HEK293 (cell line): Measurements from ENCODE around the gene RTN1.

Experiments used
- CTCF ChIA-PET: fragments of 350-600 bp; formaldehyde crosslinking; extraction: SDS; loops from one replicate; lab custom pipeline; 2021; ENCODE audit warnings: antibody characterized with exemption; lab: Yijun Ruan, JAX
- POLR2A ChIA-PET: fragments of 300-600 bp; formaldehyde crosslinking; extraction: SDS; loops from one replicate; lab custom pipeline; 2020; ENCODE audit warnings: antibody characterized with exemption, inconsistent platforms; lab: Yijun Ruan, JAX
- H3K27ac ChIP-seq: fragments of 200-500 bp; sonication (Bioruptor generic); 2 replicates; pipeline ENCODE4 v1.5.1; 2014; ENCODE audit warnings: low read depth, low read length, control low read depth, inconsistent platforms; ENCODE audit errors: extremely low read depth
- H3K36me3 ChIP-seq, 2 experiments: fragments of 200-500 bp in 1 of 2; sonication (Bioruptor generic) in 1 of 2; 1 replicate in 1 of 2; 2 replicates in 1 of 2; pipeline ENCODE4 v1.5.1; 2014 to 2017; ENCODE audit warnings: inconsistent platforms in 2 of 2, low read length in 2 of 2; ENCODE audit not compliant: control insufficient read depth in 2 of 2, insufficient read depth in 1 of 2
- H3K4me1 ChIP-seq: fragments of 200-500 bp; sonication (Bioruptor generic); 2 replicates; pipeline ENCODE4 v1.5.1; 2014; ENCODE audit warnings: mild to moderate bottlenecking, low read length, inconsistent platforms; ENCODE audit not compliant: control insufficient read depth, insufficient read depth
- H3K4me3 ChIP-seq: 2 replicates; pipeline ENCODE4 v1.5.1; 2011; ENCODE audit warnings: low read depth, mild to moderate bottlenecking, control low read depth, low read length, moderate library complexity
- H3K9me3 ChIP-seq: fragments of 200-500 bp; sonication (Bioruptor generic); 2 replicates; pipeline ENCODE4 v1.5.1; 2014; ENCODE audit warnings: low read depth, low read length, inconsistent platforms; ENCODE audit not compliant: control insufficient read depth, insufficient read depth
- BCL11B ChIP-seq: fragments of 450-650 bp; formaldehyde crosslinking; IDR thresholded peaks from 2 replicates; pipeline ENCODE4 v1.5.1; 2016; ENCODE audit warnings: low read depth, missing biosample characterization, missing genetic modification characterization
- HIC1 ChIP-seq: fragments of 450-650 bp; formaldehyde crosslinking; IDR thresholded peaks from 2 replicates; pipeline ENCODE4 v1.5.1; 2016; ENCODE audit warnings: missing biosample characterization, missing genetic modification characterization
- HOXD13 ChIP-seq: sonication (generic); formaldehyde crosslinking; IDR thresholded peaks from 2 replicates; pipeline ENCODE4 v1.8.0; 2022; ENCODE audit warnings: missing genetic modification reagents, borderline replicate concordance
- KLF17 ChIP-seq: fragments of 450-650 bp; formaldehyde crosslinking; IDR thresholded peaks from 2 replicates; pipeline ENCODE4 v1.5.1; 2016; ENCODE audit warnings: missing biosample characterization, missing genetic modification characterization
- MYNN ChIP-seq: fragments of 450-650 bp; formaldehyde crosslinking; IDR thresholded peaks from 2 replicates; pipeline ENCODE4 v1.5.1; 2016; ENCODE audit warnings: missing biosample characterization, missing genetic modification characterization, borderline replicate concordance
- PRDM2 ChIP-seq: fragments of 450-650 bp; formaldehyde crosslinking; IDR thresholded peaks from 2 replicates; pipeline ENCODE4 v1.5.1; 2016; ENCODE audit warnings: missing biosample characterization, missing genetic modification characterization, borderline replicate concordance
- SETDB1 ChIP-seq: IDR thresholded peaks from one replicate; pipeline ENCODE4 v1.6.1; 2017; ENCODE audit warnings: mild to moderate bottlenecking, low read length, moderate library complexity, mixed read lengths; ENCODE audit not compliant: insufficient read length
- ZBTB44 ChIP-seq: fragments of 450-650 bp; IDR thresholded peaks from 2 replicates; pipeline ENCODE4 v1.5.1; 2018; ENCODE audit warnings: missing biosample characterization, mild to moderate bottlenecking, missing genetic modification characterization
- ZFP37 ChIP-seq: fragments of 450-650 bp; formaldehyde crosslinking; IDR thresholded peaks from 2 replicates; pipeline ENCODE4 v1.5.1; 2016; ENCODE audit warnings: missing biosample characterization, missing genetic modification characterization
- ZNF155 ChIP-seq: fragments of 450-650 bp; formaldehyde crosslinking; IDR thresholded peaks from 2 replicates; pipeline ENCODE4 v1.5.1; 2016; ENCODE audit warnings: missing biosample characterization, missing genetic modification characterization
- ZNF174 ChIP-seq: fragments of 450-650 bp; formaldehyde crosslinking; IDR thresholded peaks from 2 replicates; pipeline ENCODE4 v1.5.0; 2017; ENCODE audit warnings: missing biosample characterization, mild to moderate bottlenecking, missing genetic modification characterization
- ZNF19 ChIP-seq: fragments of 450-650 bp; formaldehyde crosslinking; IDR thresholded peaks from 2 replicates; pipeline ENCODE4; 2016; ENCODE audit warnings: missing biosample characterization, missing genetic modification characterization, low read depth
- ZNF37A ChIP-seq: fragments of 450-650 bp; IDR thresholded peaks from 2 replicates; pipeline ENCODE4 v1.5.1; 2018; ENCODE audit warnings: missing biosample characterization, missing genetic modification characterization
- ZNF473 ChIP-seq: fragments of 450-650 bp; formaldehyde crosslinking; IDR thresholded peaks from 2 replicates; pipeline ENCODE4 v1.5.1; 2017; ENCODE audit warnings: missing biosample characterization, missing genetic modification characterization
- ZNF501 ChIP-seq: fragments of 450-650 bp; formaldehyde crosslinking; IDR thresholded peaks from 2 replicates; pipeline ENCODE4 v1.5.1; 2016; ENCODE audit warnings: missing biosample characterization, missing genetic modification characterization
- ZNF621 ChIP-seq: fragments of 450-650 bp; formaldehyde crosslinking; IDR thresholded peaks from 2 replicates; pipeline ENCODE4 v1.5.1; 2017; ENCODE audit warnings: missing biosample characterization, missing genetic modification characterization
- ZNF837 ChIP-seq: fragments of 450-650 bp; formaldehyde crosslinking; IDR thresholded peaks from 2 replicates; pipeline ENCODE4 v1.5.1; 2016; ENCODE audit warnings: missing biosample characterization, missing genetic modification characterization
- ZSCAN4 ChIP-seq: fragments of 450-650 bp; formaldehyde crosslinking; IDR thresholded peaks from 2 replicates; pipeline ENCODE4 v1.5.1; 2017; ENCODE audit warnings: missing biosample characterization, missing genetic modification characterization

The RTN1 gene

GRCh38 chr14:59829469-59830337, 40.9 kb downstream of the RTN1 start (continued):
- TF ChIP-seq SETDB1: no peak

- no peak overlapping the region for H3K4me3 ChIP-seq
- TF ChIP-seq ZNF155 (tag by site-specific recombination) (no peak), ZNF621 (tag by site-specific recombination) (no peak), KLF17 (tag by site-specific recombination) (no peak), ZNF473 (tag by site-specific recombination) (no peak), PRDM2 (tag by site-specific recombination) (no peak), ZNF37A (tag by site-specific recombination) (no peak), ZNF501 (tag by site-specific recombination) (no peak), ZNF19 (tag by site-specific recombination) (no peak), ZNF174 (tag by site-specific recombination) (no peak), BCL11B (tag by site-specific recombination) (no peak), ZSCAN4 (tag by site-specific recombination) (no peak), HIC1 (tag by site-specific recombination) (no peak), HOXD13 (CRISPR knock-in tag) (no peak), MYNN (tag by site-specific recombination) (no peak), ZNF837 (tag by site-specific recombination) (no peak), ZFP37 (no peak), ZBTB44 (tag by site-specific recombination) (no peak)
- H3K27ac ChIP-seq: no peak overlapping the region
- no peaks in the 10 kb centered on the region for H3K36me3 ChIP-seq
- H3K9me3 ChIP-seq: no peaks in the 10 kb centered on the region
- H3K4me1 ChIP-seq: no peaks in the 10 kb centered on the region
- POLR2A ChIA-PET: no interaction called here
- CTCF ChIA-PET: no interaction called here
Observed at GRCh38 chr14:59828276-59828675, 42.3 kb downstream of the RTN1 start.
